ENCODE measurements around the gene MEGF11.
"Not testable (repeated sequence)": the region's sequence is repeated elsewhere in the genome, so short reads cannot be mapped to it uniquely, and the experiment has no call there.

Gene MEGF11

GRCh38 chr15:66275352-66275751 lies 21.8 kb upstream of the MEGF11 start:
- no peak for DNase-seq (ENCODE audit: low spot score)

- no peak for DNase-seq (ENCODE audit: low spot score)
These were observed 17.4 kb upstream of the MEGF11 start for GRCh38 chr15:66270932-66271331.

GRCh38 chr15:66269326-66270090 lies 16.0 kb upstream of the MEGF11 start:
- DNase-seq (ENCODE audit: low spot score): peak; percentile 37

GRCh38 chr15:66264859-66265513 lies 11.4 kb upstream of the MEGF11 start:
- no peak for DNase-seq (ENCODE audit: low spot score)

GRCh38 chr15:66262837-66263236 lies 9.3 kb upstream of the MEGF11 start:
- DNase-seq (ENCODE audit: low spot score): not testable (repeated sequence)

- no peak for DNase-seq (ENCODE audit: low spot score)
These were observed 7.5 kb upstream of the MEGF11 start for GRCh38 chr15:66261056-66261455.

- DNase-seq (ENCODE audit: low spot score): no peak
These were observed 3.1 kb upstream of the MEGF11 start for GRCh38 chr15:66256692-66257091.

GRCh38 chr15:66254951-66255676 lies 1.6 kb upstream of the MEGF11 start:
- no peak for DNase-seq (ENCODE audit: low spot score)

- DNase-seq (ENCODE audit: low spot score): no peak
These were observed 770 bp upstream of the MEGF11 start for GRCh38 chr15:66254089-66254950.

- DNase-seq (ENCODE audit: low spot score): peak; percentile 41
These were observed 699 bp downstream of the MEGF11 start for GRCh38 chr15:66252685-66253417.

- DNase-seq (ENCODE audit: low spot score): peak; percentile 87
These were observed 1.5 kb downstream of the MEGF11 start for GRCh38 chr15:66251790-66252684.

- DNase-seq (ENCODE audit: low spot score): no peak
These were observed 2.3 kb downstream of the MEGF11 start for GRCh38 chr15:66251065-66251789.

- DNase-seq (ENCODE audit: low spot score): no peak
These were observed 3.9 kb downstream of the MEGF11 start for GRCh38 chr15:66249605-66250174.

- DNase-seq (ENCODE audit: low spot score): no peak
These were observed 6.6 kb downstream of the MEGF11 start for GRCh38 chr15:66246937-66247336.

GRCh38 chr15:66245832-66246231 lies 7.7 kb downstream of the MEGF11 start:
- DNase-seq (ENCODE audit: low spot score): not testable (repeated sequence)

GRCh38 chr15:66241908-66242285 lies 11.7 kb downstream of the MEGF11 start:
- DNase-seq (ENCODE audit: low spot score): no peak

- DNase-seq (ENCODE audit: low spot score): no peak
These were observed 12.3 kb downstream of the MEGF11 start for GRCh38 chr15:66241087-66241907.

- no peak for DNase-seq (ENCODE audit: low spot score)
These were observed 13.2 kb downstream of the MEGF11 start for GRCh38 chr15:66240240-66240794.
